HEK293 (cell line): Measurements from ENCODE around the gene FAF2.

ENCODE experiments used
- CTCF ChIA-PET: fragments of 350-600 bp; formaldehyde crosslinking; extraction: SDS; loops from one replicate; lab custom pipeline; 2021; ENCODE audit warnings: antibody characterized with exemption; lab: Yijun Ruan, JAX
- POLR2A ChIA-PET: fragments of 300-600 bp; formaldehyde crosslinking; extraction: SDS; loops from one replicate; lab custom pipeline; 2020; ENCODE audit warnings: antibody characterized with exemption, inconsistent platforms; lab: Yijun Ruan, JAX
- H3K27ac ChIP-seq: fragments of 200-500 bp; sonication (Bioruptor generic); 2 replicates; pipeline ENCODE4 v1.5.1; 2014; ENCODE audit warnings: low read depth, low read length, control low read depth, inconsistent platforms; ENCODE audit errors: extremely low read depth
- H3K36me3 ChIP-seq, 2 experiments: fragments of 200-500 bp in 1 of 2; sonication (Bioruptor generic) in 1 of 2; 1 replicate in 1 of 2; 2 replicates in 1 of 2; pipeline ENCODE4 v1.5.1; 2014 to 2017; ENCODE audit warnings: inconsistent platforms in 2 of 2, low read length in 2 of 2; ENCODE audit not compliant: control insufficient read depth in 2 of 2, insufficient read depth in 1 of 2
- H3K4me1 ChIP-seq: fragments of 200-500 bp; sonication (Bioruptor generic); 2 replicates; pipeline ENCODE4 v1.5.1; 2014; ENCODE audit warnings: mild to moderate bottlenecking, low read length, inconsistent platforms; ENCODE audit not compliant: control insufficient read depth, insufficient read depth
- H3K4me3 ChIP-seq: 2 replicates; pipeline ENCODE4 v1.5.1; 2011; ENCODE audit warnings: low read depth, mild to moderate bottlenecking, control low read depth, low read length, moderate library complexity
- H3K9me3 ChIP-seq: fragments of 200-500 bp; sonication (Bioruptor generic); 2 replicates; pipeline ENCODE4 v1.5.1; 2014; ENCODE audit warnings: low read depth, low read length, inconsistent platforms; ENCODE audit not compliant: control insufficient read depth, insufficient read depth
- EGR2 ChIP-seq: fragments of 450-650 bp; formaldehyde crosslinking; IDR thresholded peaks from 2 replicates; pipeline ENCODE4 v1.5.1; 2016; ENCODE audit warnings: low read depth, missing biosample characterization, missing genetic modification characterization
- GLIS2 ChIP-seq: fragments of 450-650 bp; formaldehyde crosslinking; IDR thresholded peaks from 2 replicates; pipeline ENCODE4 v1.5.1; 2016; ENCODE audit warnings: missing biosample characterization, missing genetic modification characterization
- KLF1 ChIP-seq: fragments of 450-650 bp; formaldehyde crosslinking; IDR thresholded peaks from 2 replicates; pipeline ENCODE4 v1.5.1; 2016; ENCODE audit warnings: missing biosample characterization, missing genetic modification characterization
- OSR2 ChIP-seq: fragments of 450-650 bp; formaldehyde crosslinking; IDR thresholded peaks from 2 replicates; pipeline ENCODE4 v1.5.1; 2016; ENCODE audit warnings: missing biosample characterization, missing genetic modification characterization
- OVOL3 ChIP-seq: fragments of 450-650 bp; formaldehyde crosslinking; IDR thresholded peaks from 2 replicates; pipeline ENCODE4 v1.5.1; 2016; ENCODE audit warnings: missing biosample characterization, missing genetic modification characterization
- PRDM1 ChIP-seq: fragments of 450-650 bp; formaldehyde crosslinking; IDR thresholded peaks from 2 replicates; pipeline ENCODE4; 2016; ENCODE audit warnings: missing biosample characterization, missing genetic modification characterization
- TCF7L2 ChIP-seq: IDR thresholded peaks from 2 replicates; pipeline ENCODE4 v1.6.1; 2011; ENCODE audit warnings: low read depth, mild to moderate bottlenecking, inconsistent platforms, low read length, moderate library complexity, borderline replicate concordance
- YY2 ChIP-seq: fragments of 450-650 bp; formaldehyde crosslinking; IDR thresholded peaks from 2 replicates; pipeline ENCODE4 v1.5.1; 2016; ENCODE audit warnings: missing biosample characterization, missing genetic modification characterization
- ZBTB17 ChIP-seq: fragments of 450-650 bp; formaldehyde crosslinking; IDR thresholded peaks from 2 replicates; pipeline ENCODE4 v1.5.1; 2016; ENCODE audit warnings: missing biosample characterization, missing genetic modification characterization
- ZBTB21 ChIP-seq: fragments of 450-650 bp; formaldehyde crosslinking; IDR thresholded peaks from 2 replicates; pipeline ENCODE4 v1.5.1; 2017; ENCODE audit warnings: missing biosample characterization, missing genetic modification characterization
- ZFHX2 ChIP-seq: fragments of 450-650 bp; formaldehyde crosslinking; conservative IDR thresholded peaks from 2 replicates; pipeline ENCODE4 v1.5.1; 2016; ENCODE audit warnings: missing biosample characterization, missing genetic modification characterization
- ZNF2 ChIP-seq: fragments of 450-650 bp; formaldehyde crosslinking; IDR thresholded peaks from 2 replicates; pipeline ENCODE4 v1.5.1; 2016; ENCODE audit warnings: missing biosample characterization, missing genetic modification characterization
- ZNF555 ChIP-seq: fragments of 450-650 bp; formaldehyde crosslinking; conservative IDR thresholded peaks from 2 replicates; pipeline ENCODE4 v1.5.1; 2017; ENCODE audit warnings: missing biosample characterization, mild to moderate bottlenecking, missing genetic modification characterization, inconsistent platforms
- ZNF558 ChIP-seq: fragments of 450-650 bp; formaldehyde crosslinking; IDR thresholded peaks from 2 replicates; pipeline ENCODE4 v1.5.1; 2016; ENCODE audit warnings: missing biosample characterization, missing genetic modification characterization
- ZNF596 ChIP-seq: fragments of 450-650 bp; IDR thresholded peaks from 2 replicates; pipeline ENCODE4 v1.5.0; 2018; ENCODE audit warnings: missing biosample characterization, mild to moderate bottlenecking, missing genetic modification characterization, moderate library complexity
- ZNF658 ChIP-seq: fragments of 450-650 bp; formaldehyde crosslinking; IDR thresholded peaks from 2 replicates; pipeline ENCODE4; 2016; ENCODE audit warnings: missing biosample characterization, missing genetic modification characterization
- ZNF768 ChIP-seq: fragments of 450-650 bp; formaldehyde crosslinking; IDR thresholded peaks from 2 replicates; pipeline ENCODE4 v1.5.1; 2018; ENCODE audit warnings: missing biosample characterization, mild to moderate bottlenecking, missing genetic modification characterization
- TF ChIP-seq, protein P1 (sequence below): fragments of 450-650 bp; formaldehyde crosslinking; IDR thresholded peaks from 2 replicates; pipeline ENCODE4 v1.5.1; 2016; ENCODE audit warnings: missing biosample characterization, missing genetic modification characterization
- TF ChIP-seq, protein P2 (sequence below): fragments of 450-650 bp; formaldehyde crosslinking; IDR thresholded peaks from 2 replicates; pipeline ENCODE4 v1.5.1; 2016; ENCODE audit warnings: missing biosample characterization, missing genetic modification characterization, low read depth
- TF ChIP-seq, protein P3 (sequence below): fragments of 450-650 bp; formaldehyde crosslinking; IDR thresholded peaks from 2 replicates; pipeline ENCODE4 v1.5.1; 2016; ENCODE audit warnings: missing biosample characterization, missing genetic modification characterization
- TF ChIP-seq, protein P4 (sequence below): fragments of 450-650 bp; formaldehyde crosslinking; optimal IDR thresholded peaks from 2 replicates; pipeline ENCODE3; 2016; ENCODE audit warnings: missing biosample characterization, mild to moderate bottlenecking, missing genetic modification characterization
- TF ChIP-seq, protein P5 (sequence below): fragments of 450-650 bp; formaldehyde crosslinking; conservative IDR thresholded peaks from 2 replicates; pipeline ENCODE4 v1.5.1; 2016; ENCODE audit warnings: low read depth, missing biosample characterization, missing genetic modification characterization
- TF ChIP-seq, protein P6 (sequence below): fragments of 450-650 bp; formaldehyde crosslinking; IDR thresholded peaks from 2 replicates; pipeline ENCODE4 v1.5.1; 2017; ENCODE audit warnings: missing biosample characterization, missing genetic modification characterization
- TF ChIP-seq, protein P7 (sequence below): fragments of 450-650 bp; formaldehyde crosslinking; IDR thresholded peaks from 2 replicates; pipeline ENCODE4 v1.5.1; 2016; ENCODE audit warnings: missing biosample characterization, missing genetic modification characterization

Gene FAF2

DNA sequence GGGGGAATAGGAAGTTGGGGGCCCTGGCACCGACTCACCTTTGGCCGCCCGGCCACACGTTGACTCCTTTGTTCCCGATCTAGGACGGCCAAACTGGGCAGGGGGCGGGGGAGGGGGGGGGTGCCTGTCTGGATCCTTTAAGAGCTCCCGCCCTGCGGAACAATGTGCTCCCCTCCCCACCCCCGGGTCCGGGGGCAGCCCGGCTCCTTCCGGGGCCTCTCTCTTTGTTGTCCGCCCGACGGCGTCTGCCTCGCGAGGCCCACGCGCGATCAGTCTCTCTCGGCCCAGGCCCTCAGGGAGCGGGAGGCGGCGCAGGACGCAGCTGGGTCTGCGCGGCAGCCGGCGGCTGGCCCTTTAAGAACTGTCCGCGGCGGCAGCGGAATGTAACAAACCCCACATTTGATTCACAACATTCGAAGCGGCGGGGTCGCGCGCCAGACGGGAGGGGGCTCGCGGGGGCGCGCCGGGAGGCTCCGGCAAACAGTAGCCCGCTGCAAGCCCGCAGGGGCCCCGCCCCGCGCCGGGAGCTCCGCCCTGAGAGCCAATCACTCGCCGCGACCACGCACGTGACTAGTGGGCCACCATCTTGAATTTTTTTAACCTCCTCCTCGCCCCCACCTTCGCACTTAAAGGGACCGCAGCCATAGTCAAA is 88.8 kb downstream of the FAF2 start, which contains the start of gene RNF44:
TSS of gene RNF44 (minus strand) at position 501 of the 652 bp plus-strand sequence. CDS start 4,930 bp downstream, outside the sequence.
- no peaks in the 10 kb centered on the region for H3K9me3 ChIP-seq
- peak within 1 kb of the TSS; percentile 85 for H3K4me3 ChIP-seq
- ChIA-PET CTCF (interaction anchor here (1.0 to 1.2 kb wide), 3 partner anchors 120 to 122 kb away, joined by 3 to 5 read pairs (median 3); no protein-coding TSS in a partner anchor), POLR2A (interaction anchor here (0.5 to 2.1 kb wide), 22 partner anchors 10 to 826 kb away, joined by 3 to 14 read pairs (median 4); partner anchors contain the start of genes CDHR2, CLTB, EIF4E1B and FAF2)
- H3K4me1 ChIP-seq = peaks cover 8% of the 10 kb centered on the region; the same call in 1 of the 2 replicates
- H3K27ac ChIP-seq = peak within 1 kb of the TSS; percentile 91
- peaks cover 0 to 11% of the 10 kb centered on the region in 2 experiments; a peak in 1 of 3 replicates for H3K36me3 ChIP-seq
- TF ChIP-seq, protein P1, sequence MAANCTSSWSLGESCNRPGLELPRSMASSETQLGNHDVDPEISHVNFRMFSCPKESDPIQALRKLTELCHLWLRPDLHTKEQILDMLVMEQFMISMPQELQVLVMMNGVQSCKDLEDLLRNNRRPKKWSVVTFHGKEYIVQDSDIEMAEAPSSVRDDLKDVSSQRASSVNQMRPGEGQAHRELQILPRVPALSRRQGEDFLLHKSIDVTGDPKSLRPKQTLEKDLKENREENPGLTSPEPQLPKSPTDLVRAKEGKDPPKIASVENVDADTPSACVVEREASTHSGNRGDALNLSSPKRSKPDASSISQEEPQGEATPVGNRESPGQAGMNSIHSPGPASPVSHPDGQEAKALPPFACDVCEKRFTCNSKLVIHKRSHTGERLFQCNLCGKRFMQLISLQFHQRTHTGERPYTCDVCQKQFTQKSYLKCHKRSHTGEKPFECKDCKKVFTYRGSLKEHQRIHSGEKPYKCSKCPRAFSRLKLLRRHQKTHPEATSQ (tag by site-specific recombination) = peak; percentile 60; the same call in 1 of the 2 replicates
- no peak for TF ChIP-seq ZNF555 (tag by site-specific recombination)
- TF ChIP-seq ZNF658 (tag by site-specific recombination) = no peak
- no peak for TF ChIP-seq ZNF2 (tag by site-specific recombination)
- TF ChIP-seq PRDM1 (tag by site-specific recombination) = no peak
- TF ChIP-seq, protein P2, sequence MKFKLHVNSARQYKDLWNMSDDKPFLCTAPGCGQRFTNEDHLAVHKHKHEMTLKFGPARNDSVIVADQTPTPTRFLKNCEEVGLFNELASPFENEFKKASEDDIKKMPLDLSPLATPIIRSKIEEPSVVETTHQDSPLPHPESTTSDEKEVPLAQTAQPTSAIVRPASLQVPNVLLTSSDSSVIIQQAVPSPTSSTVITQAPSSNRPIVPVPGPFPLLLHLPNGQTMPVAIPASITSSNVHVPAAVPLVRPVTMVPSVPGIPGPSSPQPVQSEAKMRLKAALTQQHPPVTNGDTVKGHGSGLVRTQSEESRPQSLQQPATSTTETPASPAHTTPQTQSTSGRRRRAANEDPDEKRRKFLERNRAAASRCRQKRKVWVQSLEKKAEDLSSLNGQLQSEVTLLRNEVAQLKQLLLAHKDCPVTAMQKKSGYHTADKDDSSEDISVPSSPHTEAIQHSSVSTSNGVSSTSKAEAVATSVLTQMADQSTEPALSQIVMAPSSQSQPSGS (tag by site-specific recombination) = no peak
- peak; percentile 81 for TF ChIP-seq EGR2 (tag by site-specific recombination)
- no peak for TF ChIP-seq OVOL3 (tag by site-specific recombination)
- TF ChIP-seq ZNF768 = no peak
- TF ChIP-seq, protein P3, sequence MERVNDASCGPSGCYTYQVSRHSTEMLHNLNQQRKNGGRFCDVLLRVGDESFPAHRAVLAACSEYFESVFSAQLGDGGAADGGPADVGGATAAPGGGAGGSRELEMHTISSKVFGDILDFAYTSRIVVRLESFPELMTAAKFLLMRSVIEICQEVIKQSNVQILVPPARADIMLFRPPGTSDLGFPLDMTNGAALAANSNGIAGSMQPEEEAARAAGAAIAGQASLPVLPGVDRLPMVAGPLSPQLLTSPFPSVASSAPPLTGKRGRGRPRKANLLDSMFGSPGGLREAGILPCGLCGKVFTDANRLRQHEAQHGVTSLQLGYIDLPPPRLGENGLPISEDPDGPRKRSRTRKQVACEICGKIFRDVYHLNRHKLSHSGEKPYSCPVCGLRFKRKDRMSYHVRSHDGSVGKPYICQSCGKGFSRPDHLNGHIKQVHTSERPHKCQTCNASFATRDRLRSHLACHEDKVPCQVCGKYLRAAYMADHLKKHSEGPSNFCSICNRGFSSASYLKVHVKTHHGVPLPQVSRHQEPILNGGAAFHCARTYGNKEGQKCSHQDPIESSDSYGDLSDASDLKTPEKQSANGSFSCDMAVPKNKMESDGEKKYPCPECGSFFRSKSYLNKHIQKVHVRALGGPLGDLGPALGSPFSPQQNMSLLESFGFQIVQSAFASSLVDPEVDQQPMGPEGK (tag by site-specific recombination) = peak; percentile 27; the same call in 1 of the 2 replicates
- peak; percentile 33; the same call in 1 of the 2 replicates for TF ChIP-seq YY2 (tag by site-specific recombination)
- peak; percentile 81 for TF ChIP-seq ZFHX2 (tag by site-specific recombination)
- TF ChIP-seq TCF7L2 = 0 out of 2 replicates have a peak, but pooled peaks have one; percentile 31
- peak; percentile 51; the same call in 1 of the 2 replicates for TF ChIP-seq KLF1 (tag by site-specific recombination)
- TF ChIP-seq, protein P4, sequence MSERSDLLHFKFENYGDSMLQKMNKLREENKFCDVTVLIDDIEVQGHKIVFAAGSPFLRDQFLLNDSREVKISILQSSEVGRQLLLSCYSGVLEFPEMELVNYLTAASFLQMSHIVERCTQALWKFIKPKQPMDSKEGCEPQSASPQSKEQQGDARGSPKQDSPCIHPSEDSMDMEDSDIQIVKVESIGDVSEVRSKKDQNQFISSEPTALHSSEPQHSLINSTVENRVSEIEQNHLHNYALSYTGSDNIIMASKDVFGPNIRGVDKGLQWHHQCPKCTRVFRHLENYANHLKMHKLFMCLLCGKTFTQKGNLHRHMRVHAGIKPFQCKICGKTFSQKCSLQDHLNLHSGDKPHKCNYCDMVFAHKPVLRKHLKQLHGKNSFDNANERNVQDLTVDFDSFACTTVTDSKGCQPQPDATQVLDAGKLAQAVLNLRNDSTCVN (tag by site-specific recombination) = peak; percentile 95
- no peak for TF ChIP-seq ZBTB21
- TF ChIP-seq, protein P5, sequence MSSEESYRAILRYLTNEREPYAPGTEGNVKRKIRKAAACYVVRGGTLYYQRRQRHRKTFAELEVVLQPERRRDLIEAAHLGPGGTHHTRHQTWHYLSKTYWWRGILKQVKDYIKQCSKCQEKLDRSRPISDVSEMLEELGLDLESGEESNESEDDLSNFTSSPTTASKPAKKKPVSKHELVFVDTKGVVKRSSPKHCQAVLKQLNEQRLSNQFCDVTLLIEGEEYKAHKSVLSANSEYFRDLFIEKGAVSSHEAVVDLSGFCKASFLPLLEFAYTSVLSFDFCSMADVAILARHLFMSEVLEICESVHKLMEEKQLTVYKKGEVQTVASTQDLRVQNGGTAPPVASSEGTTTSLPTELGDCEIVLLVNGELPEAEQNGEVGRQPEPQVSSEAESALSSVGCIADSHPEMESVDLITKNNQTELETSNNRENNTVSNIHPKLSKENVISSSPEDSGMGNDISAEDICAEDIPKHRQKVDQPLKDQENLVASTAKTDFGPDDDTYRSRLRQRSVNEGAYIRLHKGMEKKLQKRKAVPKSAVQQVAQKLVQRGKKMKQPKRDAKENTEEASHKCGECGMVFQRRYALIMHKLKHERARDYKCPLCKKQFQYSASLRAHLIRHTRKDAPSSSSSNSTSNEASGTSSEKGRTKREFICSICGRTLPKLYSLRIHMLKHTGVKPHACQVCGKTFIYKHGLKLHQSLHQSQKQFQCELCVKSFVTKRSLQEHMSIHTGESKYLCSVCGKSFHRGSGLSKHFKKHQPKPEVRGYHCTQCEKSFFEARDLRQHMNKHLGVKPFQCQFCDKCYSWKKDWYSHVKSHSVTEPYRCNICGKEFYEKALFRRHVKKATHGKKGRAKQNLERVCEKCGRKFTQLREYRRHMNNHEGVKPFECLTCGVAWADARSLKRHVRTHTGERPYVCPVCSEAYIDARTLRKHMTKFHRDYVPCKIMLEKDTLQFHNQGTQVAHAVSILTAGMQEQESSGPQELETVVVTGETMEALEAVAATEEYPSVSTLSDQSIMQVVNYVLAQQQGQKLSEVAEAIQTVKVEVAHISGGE = peak; percentile 94
- TF ChIP-seq ZNF558 (tag by site-specific recombination) = no peak
- no peak for TF ChIP-seq ZBTB17 (tag by site-specific recombination)
- TF ChIP-seq, protein P6, sequence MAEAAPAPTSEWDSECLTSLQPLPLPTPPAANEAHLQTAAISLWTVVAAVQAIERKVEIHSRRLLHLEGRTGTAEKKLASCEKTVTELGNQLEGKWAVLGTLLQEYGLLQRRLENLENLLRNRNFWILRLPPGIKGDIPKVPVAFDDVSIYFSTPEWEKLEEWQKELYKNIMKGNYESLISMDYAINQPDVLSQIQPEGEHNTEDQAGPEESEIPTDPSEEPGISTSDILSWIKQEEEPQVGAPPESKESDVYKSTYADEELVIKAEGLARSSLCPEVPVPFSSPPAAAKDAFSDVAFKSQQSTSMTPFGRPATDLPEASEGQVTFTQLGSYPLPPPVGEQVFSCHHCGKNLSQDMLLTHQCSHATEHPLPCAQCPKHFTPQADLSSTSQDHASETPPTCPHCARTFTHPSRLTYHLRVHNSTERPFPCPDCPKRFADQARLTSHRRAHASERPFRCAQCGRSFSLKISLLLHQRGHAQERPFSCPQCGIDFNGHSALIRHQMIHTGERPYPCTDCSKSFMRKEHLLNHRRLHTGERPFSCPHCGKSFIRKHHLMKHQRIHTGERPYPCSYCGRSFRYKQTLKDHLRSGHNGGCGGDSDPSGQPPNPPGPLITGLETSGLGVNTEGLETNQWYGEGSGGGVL (tag by site-specific recombination) = peak; percentile 74
- TF ChIP-seq ZNF596 = 0 out of 2 replicates have a peak, but pooled peaks have one; percentile 24
- TF ChIP-seq OSR2 (tag by site-specific recombination) = peak; percentile 84
- TF ChIP-seq GLIS2 (tag by site-specific recombination) = peak; percentile 47
- TF ChIP-seq, protein P7, sequence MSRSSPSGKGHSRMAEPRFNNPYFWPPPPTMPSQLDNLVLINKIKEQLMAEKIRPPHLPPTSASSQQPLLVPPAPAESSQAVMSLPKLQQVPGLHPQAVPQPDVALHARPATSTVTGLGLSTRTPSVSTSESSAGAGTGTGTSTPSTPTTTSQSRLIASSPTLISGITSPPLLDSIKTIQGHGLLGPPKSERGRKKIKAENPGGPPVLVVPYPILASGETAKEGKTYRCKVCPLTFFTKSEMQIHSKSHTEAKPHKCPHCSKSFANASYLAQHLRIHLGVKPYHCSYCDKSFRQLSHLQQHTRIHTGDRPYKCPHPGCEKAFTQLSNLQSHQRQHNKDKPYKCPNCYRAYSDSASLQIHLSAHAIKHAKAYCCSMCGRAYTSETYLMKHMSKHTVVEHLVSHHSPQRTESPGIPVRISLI (tag by site-specific recombination) = peak; percentile 99
